ENCODE data around the gene ZBTB1. TPM values are rescaled to one million over a fixed set of nuclear protein-coding genes. Genes with fewer than 3 reads are reported as not detected.

Gene ZBTB1
- total RNA-seq, 1 donor from 2014 or later, result 46.1 TPM

GRCh38 chr14:64541972-64542835 is 37.6 kb downstream of the ZBTB1 start:
- H3K9me3 ChIP-seq, result peaks cover 7% of the 10 kb centered on the region
- DNase-seq, result no peak
- ATAC-seq, result no peak
- no peak overlapping the region for H3K27ac ChIP-seq
- peak overlapping the region; percentile 78 for H3K4me3 ChIP-seq
- no peak for TF ChIP-seq CTCF (IDR thresholded peaks at IDR 0.05)
- intact Hi-C loops (cut with DNase I), result no loop called here
- H3K27me3 ChIP-seq (ENCODE audit: low read depth), result peaks cover 10% of the 10 kb centered on the region
- peaks cover 4% of the 10 kb centered on the region for H3K4me1 ChIP-seq
- no peaks in the 10 kb centered on the region for H3K36me3 ChIP-seq

- peak overlapping the region; percentile 78 for H3K4me3 ChIP-seq
- ATAC-seq (no peak), DNase-seq (no peak)
- peaks cover 7% of the 10 kb centered on the region for H3K9me3 ChIP-seq
- intact Hi-C loops (cut with DNase I), result no loop called here
- no peaks in the 10 kb centered on the region for H3K36me3 ChIP-seq
- peaks cover 4% of the 10 kb centered on the region for H3K4me1 ChIP-seq
- peaks cover 10% of the 10 kb centered on the region for H3K27me3 ChIP-seq (ENCODE audit: low read depth)
- TF ChIP-seq CTCF (IDR thresholded peaks at IDR 0.05), result no peak
- H3K27ac ChIP-seq, result no peak overlapping the region
These were observed 38.2 kb downstream of the ZBTB1 start for GRCh38 chr14:64542836-64543201.

- Histone ChIP-seq H3K4me1 (peaks cover 10% of the 10 kb centered on the region), H3K4me3 (no peak overlapping the region), H3K36me3 (no peaks in the 10 kb centered on the region), H3K27ac (no peak overlapping the region), H3K9me3 (peaks cover 7% of the 10 kb centered on the region), H3K27me3 (ENCODE audit: low read depth) (peaks cover 10% of the 10 kb centered on the region)
- no peak for TF ChIP-seq CTCF (IDR thresholded peaks at IDR 0.05)
- DNase-seq (no peak), ATAC-seq (no peak)
- intact Hi-C loops (cut with DNase I), result no loop called here
These were observed 40.2 kb downstream of the ZBTB1 start for GRCh38 chr14:64544607-64545312.

- no peak for TF ChIP-seq CTCF (IDR thresholded peaks at IDR 0.05)
- intact Hi-C loops (cut with DNase I), result no loop called here
- peaks cover 13% of the 10 kb centered on the region for H3K4me1 ChIP-seq
- no peaks in the 10 kb centered on the region for H3K9me3 ChIP-seq
- no peak overlapping the region for H3K4me3 ChIP-seq
- no peaks in the 10 kb centered on the region for H3K27me3 ChIP-seq (ENCODE audit: low read depth)
- no peak overlapping the region for H3K27ac ChIP-seq
- DNase-seq (no peak), ATAC-seq (no peak)
- H3K36me3 ChIP-seq, result no peaks in the 10 kb centered on the region
These were observed 44.4 kb downstream of the ZBTB1 start for GRCh38 chr14:64549016-64549415.

GRCh38 chr14:64549791-64550620 is 45.4 kb downstream of the ZBTB1 start, which contains the start of gene PPP1R36:
Gene PPP1R36, plus strand, starts transcription at chr14:64549961. Its CDS starts 37 bp downstream, at chr14:64549998.
- H3K4me1 ChIP-seq, result peaks cover 13% of the 10 kb centered on the region
- DNase-seq, result peak; percentile 69
- H3K4me3 ChIP-seq, result peak within 1 kb of the TSS; percentile 54
- H3K9me3 ChIP-seq, result no peaks in the 10 kb centered on the region
- no peaks in the 10 kb centered on the region for H3K36me3 ChIP-seq
- H3K27me3 ChIP-seq (ENCODE audit: low read depth), result no peaks in the 10 kb centered on the region
- intact Hi-C loops (cut with DNase I), result no loop called here
- no peak for TF ChIP-seq CTCF (IDR thresholded peaks at IDR 0.05)
- ATAC-seq, result peak; percentile 94 to 96
- H3K27ac ChIP-seq, result no peak within 1 kb of the TSS

All from lower lobe of right lung (tissue), 2 donors.